NCI-H748 (cell line): ENCODE data around the gene GFOD1.

ENCODE experiments used
- DNase-seq: peaks from one replicate; lab custom pipeline; 2025; ENCODE audit not compliant: unreplicated experiment; lab: John Stamatoyannopoulos, UW

Gene GFOD1, protein sequence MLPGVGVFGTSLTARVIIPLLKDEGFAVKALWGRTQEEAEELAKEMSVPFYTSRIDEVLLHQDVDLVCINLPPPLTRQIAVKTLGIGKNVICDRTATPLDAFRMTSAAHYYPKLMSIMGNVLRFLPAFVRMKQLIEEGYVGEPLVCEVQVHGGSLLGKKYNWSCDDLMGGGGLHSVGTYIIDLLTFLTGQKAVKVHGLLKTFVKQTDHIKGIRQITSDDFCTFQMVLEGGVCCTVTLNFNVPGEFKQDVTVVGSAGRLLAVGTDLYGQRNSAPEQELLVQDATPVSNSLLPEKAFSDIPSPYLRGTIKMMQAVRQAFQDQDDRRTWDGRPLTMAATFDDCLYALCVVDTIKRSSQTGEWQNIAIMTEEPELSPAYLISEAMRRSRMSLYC

DNA sequence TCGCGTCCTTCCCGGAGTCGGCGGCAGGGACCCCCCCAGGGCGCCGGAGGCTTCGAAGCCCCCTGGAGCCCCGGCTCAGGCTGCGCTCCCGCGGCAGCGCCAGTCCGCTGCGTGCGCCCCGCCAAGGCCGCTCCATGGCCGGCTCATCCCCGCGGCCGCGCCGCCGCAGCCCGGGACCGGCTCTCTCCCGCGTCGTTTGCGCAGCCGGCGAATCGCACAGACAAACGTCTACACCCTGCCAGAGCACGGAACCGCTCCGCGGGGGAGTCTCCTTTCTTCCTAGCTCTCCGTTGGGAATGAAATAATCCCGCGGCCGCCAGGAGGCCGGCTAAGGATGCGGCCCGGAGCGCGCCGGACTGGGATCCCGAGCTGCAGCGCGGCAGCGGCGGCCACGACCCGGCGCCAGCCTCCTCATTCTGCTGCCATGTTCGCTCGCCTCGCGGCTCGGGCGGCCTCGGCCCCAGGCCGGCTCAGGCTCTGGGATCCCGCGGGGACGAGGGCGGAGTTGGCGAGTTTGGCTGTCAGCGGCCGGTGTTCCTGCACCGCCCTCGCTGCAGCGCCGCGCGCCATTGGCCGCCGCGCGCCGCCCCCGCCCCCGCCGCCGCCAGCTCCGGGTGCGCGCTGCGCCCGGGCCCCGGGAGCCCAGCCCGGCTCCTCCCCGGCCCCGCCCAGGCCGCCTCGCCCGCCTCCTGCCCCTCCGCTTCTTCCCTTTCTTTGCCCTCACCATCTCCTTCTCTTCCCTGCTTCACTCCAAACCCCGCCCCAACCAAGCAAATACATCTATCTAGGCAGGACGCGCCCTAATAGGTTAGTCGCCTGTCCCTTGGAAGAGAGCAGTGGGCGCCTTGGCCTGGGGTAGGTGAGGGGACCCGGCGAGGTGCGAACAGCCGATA, at the start of gene GFOD1:
Gene GFOD1 (minus strand): TSS at position 479 of the 893 bp plus-strand sequence. CDS start 710 bp downstream, outside the sequence.
- peak; percentile 92 for DNase-seq

DNA sequence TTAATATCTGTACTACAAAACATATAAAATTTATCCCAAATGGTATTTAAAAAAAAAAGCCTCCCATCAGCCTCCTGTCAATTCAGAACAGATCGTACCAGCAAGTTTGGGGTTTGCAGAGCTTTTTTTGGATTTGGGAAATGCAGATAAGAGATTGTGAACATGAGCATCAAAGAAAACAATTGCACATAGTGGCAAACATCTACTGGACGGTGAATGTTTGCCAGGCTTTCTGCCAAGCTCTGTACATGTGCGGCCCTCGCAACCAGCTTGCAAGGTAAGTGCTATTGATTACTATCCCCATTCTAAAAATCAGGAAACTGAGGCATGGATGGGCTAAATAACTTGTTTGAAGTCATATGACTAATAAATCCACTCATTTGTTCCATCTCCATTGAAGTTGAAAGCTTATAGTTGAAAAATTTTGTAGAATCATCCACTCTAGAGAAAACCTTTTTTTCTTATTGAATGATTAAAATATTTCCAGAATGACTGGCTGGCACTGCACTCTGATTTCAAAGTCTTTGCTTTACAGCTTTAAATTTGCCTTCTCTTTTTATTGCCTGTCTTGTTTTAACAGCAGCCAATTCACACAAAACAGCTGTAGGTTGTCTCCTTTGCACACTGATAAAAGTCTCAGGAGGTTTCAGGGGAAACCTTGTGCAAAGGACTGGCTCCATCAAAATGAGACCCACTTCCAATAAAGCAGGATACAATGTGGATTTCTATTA, 49.6 kb upstream of the GFOD1 start:
- no peak for DNase-seq

DNA sequence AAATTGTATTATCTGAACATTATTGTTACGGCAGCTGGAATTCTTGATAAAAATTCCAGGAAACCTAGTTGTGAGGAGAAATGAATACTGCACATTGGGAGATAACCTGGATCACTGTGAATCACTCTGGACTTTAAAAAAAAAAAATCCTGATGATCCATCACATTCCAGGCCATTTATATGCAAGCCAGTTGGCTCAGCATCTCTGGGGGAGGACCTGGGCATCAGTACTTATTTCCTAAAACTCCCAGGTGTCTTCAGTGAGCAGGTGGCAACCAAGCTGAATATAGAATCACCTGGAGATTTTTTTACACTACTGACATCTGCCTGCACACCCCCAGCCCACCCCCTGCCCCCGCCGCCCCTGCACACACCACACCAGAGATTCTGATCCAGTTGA, 47.9 kb upstream of the GFOD1 start:
- no peak for DNase-seq

DNA sequence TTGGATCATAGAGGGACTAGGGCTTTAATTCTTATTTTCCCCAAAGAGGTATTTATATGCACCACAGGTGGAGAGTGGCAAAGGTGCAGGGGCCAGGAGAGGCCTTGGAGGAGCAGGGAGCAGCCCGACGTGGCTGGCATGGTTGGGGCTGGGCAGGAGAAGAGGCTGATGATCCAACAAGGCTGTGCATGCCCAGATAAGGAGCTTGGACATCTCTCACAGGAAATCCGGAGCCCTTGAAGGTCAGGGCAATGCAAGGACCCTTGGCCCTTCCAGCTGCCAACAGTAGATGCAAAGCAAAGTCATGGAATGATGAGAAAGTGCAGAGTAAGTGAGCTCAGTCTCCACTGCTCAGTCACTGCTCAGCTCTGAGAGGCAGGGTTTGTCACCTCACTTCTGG, 47.1 kb upstream of the GFOD1 start:
- DNase-seq, result no peak

DNA sequence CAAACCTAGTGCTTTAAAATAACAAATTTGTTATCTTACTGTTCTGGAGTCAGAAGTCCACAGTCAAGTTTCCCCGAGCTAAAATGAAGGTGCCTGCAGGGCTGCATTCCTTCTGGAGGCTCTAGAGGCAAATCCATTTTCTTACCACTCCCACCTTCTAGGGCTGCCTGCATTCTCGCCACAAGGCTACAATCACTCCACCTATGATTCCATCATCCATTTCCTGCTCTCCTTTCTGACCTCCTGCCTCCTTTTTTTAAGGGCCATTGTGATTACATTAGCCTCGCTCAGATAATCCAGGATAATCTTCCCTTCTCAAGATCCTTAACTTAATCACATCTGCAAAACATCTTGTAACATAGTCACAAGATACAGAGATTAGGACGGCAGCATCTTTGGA, 44.6 kb upstream of the GFOD1 start:
- no peak for DNase-seq

DNA sequence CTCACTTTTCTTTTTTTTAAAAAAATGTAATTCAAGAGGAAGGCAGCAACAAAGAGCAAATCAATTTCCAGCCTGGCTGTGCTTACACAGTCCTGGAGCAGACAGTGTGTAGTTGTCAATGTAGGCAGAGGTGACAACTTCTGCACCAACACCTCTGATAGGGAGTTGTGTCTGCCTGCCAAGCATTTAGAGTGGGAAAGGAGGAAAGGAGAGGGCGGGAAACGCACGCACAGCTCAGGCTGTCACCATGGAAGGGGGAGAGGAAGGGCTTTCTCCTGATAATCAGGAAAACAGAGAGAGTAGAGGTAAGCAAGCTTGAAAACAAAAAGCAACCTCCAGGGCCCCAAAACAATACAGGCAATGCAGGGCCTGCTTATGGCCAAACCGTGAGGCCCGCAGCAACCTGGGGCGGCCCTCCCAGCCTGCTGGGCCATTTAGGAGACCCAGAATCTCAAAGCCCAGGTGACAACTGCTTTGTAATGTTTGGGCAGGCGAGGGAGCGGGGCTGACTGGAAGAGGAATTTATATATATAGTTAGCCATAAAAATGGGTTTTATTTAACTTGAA, 41.5 kb upstream of the GFOD1 start:
- DNase-seq, result no peak

DNA sequence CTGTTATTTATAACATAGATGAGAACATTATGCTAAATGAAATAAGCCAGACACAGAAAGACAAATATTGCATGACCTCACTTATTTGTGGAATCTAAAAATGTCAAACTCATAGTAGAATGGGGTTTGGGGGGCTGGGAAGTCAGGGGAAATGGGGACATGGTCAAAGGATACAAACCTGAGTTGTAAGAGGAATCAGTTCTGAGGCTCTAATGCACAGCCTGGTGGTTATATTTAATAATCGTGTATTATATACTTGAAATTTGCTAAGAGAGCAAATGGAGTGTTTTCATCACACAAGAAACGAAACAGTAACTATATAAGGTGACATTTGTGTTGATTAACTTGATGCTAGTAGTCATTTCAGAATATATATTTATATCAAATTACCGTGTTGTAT, 40.8 kb upstream of the GFOD1 start:
- no peak for DNase-seq

DNA sequence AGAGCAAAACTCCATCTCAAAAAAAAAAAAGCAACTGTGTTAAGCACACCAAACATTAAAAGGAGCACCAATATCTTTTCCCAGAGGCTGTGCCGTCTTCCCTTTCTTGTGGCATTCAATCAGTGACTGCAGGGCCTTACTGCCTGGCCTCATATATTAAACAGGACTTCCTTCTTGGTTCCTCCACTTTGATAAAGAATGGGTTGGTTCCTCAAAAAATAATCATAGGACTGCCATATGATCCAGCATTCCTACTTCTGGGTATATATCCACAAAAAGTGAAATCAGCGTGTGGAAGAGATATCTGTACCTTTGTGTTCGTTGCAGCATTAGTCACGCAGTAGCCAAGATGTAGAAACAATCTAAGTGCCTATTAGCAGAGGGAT, 40.3 kb upstream of the GFOD1 start:
- DNase-seq, result no peak

DNA sequence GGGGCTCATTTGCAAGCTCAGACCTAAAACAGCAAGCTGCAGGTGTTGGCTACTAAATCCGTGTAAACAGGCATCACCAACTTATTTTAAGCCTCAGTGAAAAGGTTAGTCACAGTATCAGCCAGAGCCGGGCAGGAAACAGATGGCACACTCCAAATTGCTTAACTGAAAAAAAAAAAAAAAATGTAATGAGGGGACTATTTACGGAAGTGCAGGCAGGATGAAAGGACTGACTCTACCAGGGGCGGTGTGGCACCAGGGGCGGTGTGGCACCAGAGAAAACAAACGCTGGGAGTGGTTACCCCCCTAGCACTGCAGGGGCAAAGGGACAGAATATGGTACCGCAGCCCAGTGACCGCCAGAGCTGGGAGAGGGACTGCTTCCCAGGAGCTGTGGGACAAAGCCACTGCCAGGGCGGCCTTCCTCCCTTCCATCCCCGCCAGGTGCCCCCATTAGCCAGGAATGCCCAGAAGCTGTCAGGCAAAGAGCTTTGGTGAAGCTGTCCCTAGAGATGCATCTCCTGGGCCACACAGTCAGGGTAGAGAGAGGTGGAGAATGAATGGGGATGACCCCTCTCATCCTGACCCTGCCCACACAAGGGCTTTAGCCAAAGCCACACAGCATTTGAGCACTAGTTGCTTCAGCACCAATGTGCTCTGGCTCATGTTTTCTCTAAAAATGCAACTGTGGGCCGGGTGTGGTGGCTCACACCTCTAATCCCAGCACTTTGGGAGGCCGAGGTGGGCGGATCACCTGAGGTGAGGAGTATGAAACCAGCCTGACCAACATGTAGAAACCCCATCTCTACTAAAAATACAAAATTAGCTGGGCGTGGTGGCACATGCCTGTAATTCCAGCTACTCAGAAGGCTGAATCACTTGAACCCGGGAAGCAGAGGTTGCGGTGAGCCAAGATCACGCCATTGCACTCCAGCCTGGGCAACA, 39.6 kb upstream of the GFOD1 start:
- DNase-seq, result peak; percentile 83

DNA sequence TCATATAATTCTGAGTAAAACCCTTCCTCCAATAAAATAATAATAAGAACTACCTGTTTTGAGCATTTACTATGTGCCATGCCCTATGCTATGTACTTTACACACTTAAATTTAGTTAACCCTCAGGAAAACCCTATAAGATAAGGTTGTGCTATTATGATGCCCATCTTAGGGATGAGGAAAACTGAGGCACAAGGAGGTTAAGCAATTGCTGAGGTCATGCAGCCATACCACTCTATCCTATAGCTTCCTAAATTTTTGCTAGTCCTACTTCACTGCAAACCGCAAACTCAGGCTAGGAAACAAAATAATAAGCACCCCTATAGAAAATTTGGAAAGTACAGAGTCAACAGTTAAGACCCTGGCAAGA, 38.9 kb upstream of the GFOD1 start:
- DNase-seq, result no peak

DNA sequence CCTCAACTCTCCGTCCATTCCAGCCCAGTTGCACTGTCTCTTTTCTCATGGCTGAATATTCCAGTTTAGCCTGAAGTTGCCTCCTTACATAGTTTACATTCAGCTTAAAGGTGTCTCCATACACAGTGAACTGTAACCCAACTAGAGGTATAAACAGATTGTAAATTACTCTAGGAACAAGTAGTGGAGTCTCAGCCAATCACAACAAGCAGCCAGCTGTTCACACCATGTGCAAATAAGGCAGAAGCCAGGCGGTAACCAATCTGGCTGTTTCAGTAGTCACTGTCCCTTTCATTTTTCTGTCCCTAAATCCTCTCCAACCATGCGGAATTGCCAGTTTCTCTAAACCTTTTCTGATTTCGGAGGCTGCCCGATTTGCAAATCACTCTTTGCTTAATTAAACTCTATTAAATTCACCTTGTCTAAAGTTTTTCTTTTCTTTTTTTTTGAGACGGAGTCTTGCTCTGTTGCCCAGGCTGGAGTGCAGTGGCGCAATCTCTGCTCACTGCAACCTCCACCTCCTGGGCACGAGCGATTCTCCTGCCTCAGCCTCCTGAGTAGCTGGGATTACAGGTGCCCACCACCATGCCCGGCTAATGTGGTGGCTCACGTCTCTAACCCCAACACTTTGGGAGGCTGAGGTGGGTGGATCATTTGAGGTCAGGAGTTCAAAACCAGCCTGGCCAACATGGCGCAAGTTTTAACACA, 37.6 kb upstream of the GFOD1 start:
- no peak for DNase-seq

DNA sequence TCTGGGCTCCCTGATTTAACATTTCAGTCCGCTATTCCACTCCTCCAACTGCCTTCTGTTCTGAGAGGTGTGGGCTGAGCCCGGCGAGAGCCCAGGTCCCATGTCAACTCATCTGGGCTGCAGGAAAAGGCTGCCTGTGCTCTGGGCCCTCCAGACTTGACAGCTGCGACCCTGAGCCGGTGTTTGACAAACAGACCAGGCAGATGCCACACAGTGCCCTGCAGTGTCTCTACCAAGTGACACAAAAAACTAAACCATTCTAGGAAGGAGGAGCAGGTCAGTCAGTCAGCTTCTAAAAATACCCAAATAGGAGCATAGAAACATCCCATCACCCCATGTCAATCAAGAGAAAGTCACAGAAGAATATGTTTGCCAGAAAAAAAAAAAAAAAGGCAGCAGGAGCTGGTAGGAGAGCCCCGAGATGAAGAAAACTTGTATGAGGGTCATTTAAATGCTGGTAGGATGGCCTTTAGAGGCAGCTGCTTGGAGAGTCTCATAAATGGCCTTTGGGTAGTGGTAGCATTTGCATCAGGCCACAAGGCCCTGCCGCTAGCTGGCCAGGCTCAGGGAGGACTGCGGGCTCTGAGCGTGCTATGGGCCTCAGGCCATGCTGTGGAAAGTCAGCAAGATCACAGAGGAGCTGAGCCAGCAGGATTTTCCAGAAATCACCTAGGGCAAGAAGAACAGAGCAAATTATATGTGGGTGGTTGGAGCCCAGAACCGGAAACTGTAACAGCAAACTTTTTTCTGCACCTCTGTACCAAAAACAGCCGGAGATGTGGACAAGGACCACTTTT, 36.6 kb upstream of the GFOD1 start:
- no peak for DNase-seq

DNA sequence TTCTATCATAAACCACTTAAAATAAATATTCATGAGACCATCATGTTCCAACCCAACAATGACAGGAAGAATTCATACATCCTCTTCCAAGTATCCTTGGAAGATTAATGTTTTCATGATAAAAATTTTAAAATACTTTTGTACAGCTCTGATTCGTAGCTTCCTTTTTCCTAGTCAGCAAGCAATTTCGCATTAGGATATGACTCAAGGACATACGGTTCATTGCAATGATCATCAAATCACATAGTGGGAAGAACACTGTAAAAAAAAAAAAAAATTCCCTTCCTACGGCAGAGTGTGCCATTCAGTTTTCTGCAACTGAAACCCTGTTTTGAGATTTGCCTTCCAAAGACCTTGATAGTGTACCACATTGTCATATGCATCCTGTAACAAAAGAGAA, 35.3 kb upstream of the GFOD1 start:
- DNase-seq, result no peak

DNA sequence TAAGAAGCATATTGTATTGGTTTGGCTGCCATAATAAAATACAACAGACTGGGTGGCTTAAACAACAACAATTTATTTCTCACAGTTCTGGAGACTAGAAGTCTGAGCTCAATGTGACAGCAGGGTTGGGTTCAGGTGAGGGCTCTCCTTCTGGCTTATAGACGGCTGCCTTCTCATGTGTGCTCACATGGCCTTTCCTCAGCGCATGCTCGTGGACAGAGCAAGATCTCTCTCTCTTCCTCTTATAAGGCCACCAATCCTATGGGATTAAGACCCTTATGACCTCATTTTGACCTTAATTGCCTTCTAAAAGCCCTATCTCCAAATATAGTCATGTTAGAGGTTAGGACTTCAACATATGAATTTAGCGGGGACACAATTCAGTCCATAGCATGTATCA, 32.4 kb upstream of the GFOD1 start:
- DNase-seq, result no peak

DNA sequence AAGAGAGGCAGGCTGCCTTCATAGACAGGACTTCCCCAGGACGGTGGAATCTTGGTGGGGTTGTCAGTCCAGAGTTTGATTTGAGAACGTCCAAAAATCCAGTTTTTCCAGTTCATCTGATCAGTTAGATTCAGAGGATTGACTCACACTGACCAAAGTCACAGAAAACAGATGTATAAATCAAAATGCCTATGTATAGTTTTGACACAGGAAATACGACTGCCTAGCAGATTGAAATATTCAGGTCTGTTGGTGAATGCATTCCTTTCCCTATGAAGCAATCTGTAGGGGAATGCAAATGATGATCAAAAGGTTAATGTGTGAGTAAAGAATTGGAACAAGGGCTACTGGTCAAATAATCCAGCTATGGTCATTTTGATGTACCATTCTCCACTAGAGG, 29.7 kb upstream of the GFOD1 start:
- DNase-seq, result no peak

DNA sequence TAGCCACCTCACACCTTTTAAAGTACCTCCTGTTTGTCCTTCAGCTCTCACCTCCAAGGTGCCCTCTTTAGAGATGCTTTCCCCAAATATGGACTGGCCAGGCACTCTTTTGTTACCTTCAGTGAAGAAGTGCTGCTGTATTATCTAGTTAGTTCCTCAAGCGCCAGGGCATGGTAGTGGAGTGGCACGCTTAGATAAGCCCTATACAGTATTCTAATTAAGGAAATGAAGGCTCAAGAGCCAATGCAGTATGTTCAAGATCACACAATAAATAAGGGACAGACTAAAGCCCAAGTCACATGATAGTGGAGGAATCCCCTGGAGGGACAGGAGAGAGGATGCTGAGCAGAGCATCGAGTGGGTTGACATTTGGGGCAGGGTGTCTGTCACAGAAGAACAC, 28.5 kb upstream of the GFOD1 start:
- DNase-seq, result no peak

DNA sequence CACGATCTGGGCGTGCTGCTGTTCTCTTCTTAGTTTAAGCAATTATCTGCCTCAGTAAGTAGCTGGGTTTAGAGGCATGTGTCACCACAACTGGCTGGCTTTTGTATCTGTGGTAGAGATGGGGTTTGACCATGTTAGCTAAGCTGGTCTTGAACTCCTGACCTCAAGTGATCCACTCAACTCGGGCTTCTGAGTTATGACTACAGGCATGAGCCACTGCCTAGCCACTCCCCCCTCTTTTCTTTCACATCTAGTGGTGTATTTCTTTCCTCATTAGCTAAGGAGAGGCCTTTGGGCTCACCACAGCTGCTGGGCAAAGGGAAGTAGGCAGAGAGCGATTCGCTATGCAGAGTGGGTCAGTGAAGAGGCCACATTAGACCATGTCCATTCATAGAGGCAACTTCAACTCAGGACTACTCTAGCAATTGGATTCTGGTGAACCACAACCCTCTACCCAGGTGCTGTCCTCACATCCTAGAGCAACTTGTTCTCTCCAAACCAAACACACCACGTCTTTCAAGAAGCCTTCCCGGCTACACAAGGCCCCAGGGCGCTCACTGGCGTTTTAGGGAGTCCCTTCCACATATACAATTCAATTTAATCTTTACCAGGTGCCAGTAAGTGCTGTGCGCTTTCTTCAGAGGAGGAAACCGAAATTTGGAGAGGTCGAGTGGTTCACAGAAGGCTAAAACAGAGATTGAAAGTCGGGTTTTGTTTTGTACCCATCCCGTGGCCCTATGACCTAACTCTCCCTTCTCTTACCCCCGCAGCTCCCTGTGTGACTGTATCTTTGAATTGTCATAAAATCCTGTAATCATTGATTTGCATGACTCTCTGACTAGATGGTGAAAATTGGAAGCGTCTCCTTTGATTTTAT, 26.5 kb upstream of the GFOD1 start:
- DNase-seq, result no peak

DNA sequence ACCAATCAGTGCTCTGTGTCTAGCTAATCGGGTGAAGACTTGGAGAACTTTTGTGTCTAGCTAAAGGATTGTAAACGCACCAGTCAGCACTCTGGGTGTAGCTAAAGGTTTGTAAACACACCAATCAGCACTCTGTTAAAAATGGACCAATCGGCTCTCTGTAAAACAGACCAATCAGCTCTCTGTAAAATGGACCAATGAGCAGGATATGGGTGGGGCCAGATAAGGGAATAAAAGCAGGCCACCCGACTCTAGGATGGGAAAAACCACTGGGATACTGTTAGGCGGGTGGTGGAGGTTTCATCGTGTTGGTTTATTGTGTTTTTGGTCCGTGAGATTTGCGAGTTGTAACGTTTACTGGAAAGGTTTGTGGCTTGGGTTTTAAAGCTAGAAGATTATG, 25.5 kb upstream of the GFOD1 start:
- DNase-seq, result no peak
